Naive thymus-derived CD4-positive, alpha-beta T cell (primary cell): ENCODE data around the gene SPECC1. TPM values are rescaled to one million over a fixed set of nuclear protein-coding genes. Genes with fewer than 3 reads are reported as not detected.

Experiments
- ATAC-seq: fragments of 150-1000 bp; cut with Tn5 transposase; 2 replicates; pipeline ENCODE4 v1.10.0; 2021; ENCODE audit warnings: mild to moderate bottlenecking, moderate library complexity
- CTCF ChIA-PET: fragments of 350-600 bp; sonication (Branson Sonifier 250); formaldehyde crosslinking; loops from one replicate; lab custom pipeline; 2021; ENCODE audit warnings: antibody characterized with exemption; lab: Charles Lee
- POLR2A ChIA-PET: fragments of 350-600 bp; sonication (Branson Sonifier 250); formaldehyde crosslinking; loops from one replicate; lab custom pipeline; 2021; ENCODE audit warnings: antibody characterized with exemption, inconsistent platforms; lab: Charles Lee
- DNase-seq, 9 donors: peaks; one replicate each; pipeline versions ENCODE4 v3.0.0 to v3.0.0-alpha.2; 2020 to 2022; ENCODE audit warnings: mixed read lengths in 1 of 9
- H3K27ac ChIP-seq: one replicate; pipeline ENCODE4 v1.7.0; 2013; ENCODE audit warnings: mild to moderate bottlenecking, low read depth, low read length, moderate library complexity
- H3K27me3 ChIP-seq, 2 donors: one replicate each; pipeline ENCODE4 v1.7.0; 2013; ENCODE audit warnings: low read length in 2 of 2, mild to moderate bottlenecking in 2 of 2, moderate library complexity in 2 of 2; ENCODE audit not compliant: control insufficient read depth in 2 of 2, insufficient read depth in 2 of 2
- H3K36me3 ChIP-seq, 3 experiments: 1 replicate in 2 of 3; 2 replicates in 1 of 3; pipeline ENCODE4 v1.7.0; 2013; ENCODE audit warnings: low read length in 3 of 3, mild to moderate bottlenecking in 3 of 3, moderate library complexity in 1 of 3; ENCODE audit not compliant: insufficient read depth in 3 of 3, control insufficient read depth in 2 of 3
- H3K4me1 ChIP-seq, 2 donors: one replicate each; pipeline ENCODE4 v1.7.0; 2013; ENCODE audit warnings: low read length in 2 of 2, mild to moderate bottlenecking in 2 of 2, moderate library complexity in 1 of 2; ENCODE audit not compliant: control insufficient read depth in 2 of 2, insufficient read depth in 2 of 2
- H3K4me3 ChIP-seq: 2 replicates; pipeline ENCODE4 v1.7.0; 2013; ENCODE audit warnings: mild to moderate bottlenecking, low read length
- H3K9me3 ChIP-seq, 3 experiments: 1 replicate in 2 of 3; 2 replicates in 1 of 3; pipeline ENCODE4 v1.7.0; 2013; ENCODE audit warnings: low read length in 3 of 3; ENCODE audit not compliant: control insufficient read depth in 2 of 3
- H3K27ac Mint-ChIP-seq, 9 donors: one replicate each; pipeline ENCODE4 v1.8.0; 2020 to 2022; ENCODE audit warnings: mixed read lengths in 9 of 9, mild to moderate bottlenecking in 8 of 9, moderate library complexity in 5 of 9, inconsistent platforms in 2 of 9
- H3K27me3 Mint-ChIP-seq, 5 donors: one replicate each; pipeline ENCODE4 v1.8.0; 2021 to 2022; ENCODE audit warnings: mixed read lengths in 5 of 5, mild to moderate bottlenecking in 1 of 5
- H3K36me3 Mint-ChIP-seq, 5 donors: one replicate each; pipeline ENCODE4 v1.8.0; 2020 to 2022; ENCODE audit warnings: mixed read lengths in 5 of 5, mild to moderate bottlenecking in 3 of 5, inconsistent platforms in 1 of 5
- H3K4me1 Mint-ChIP-seq, 7 donors: one replicate each; pipeline ENCODE4 v1.8.0; 2020 to 2022; ENCODE audit warnings: mixed read lengths in 7 of 7, mild to moderate bottlenecking in 3 of 7, inconsistent platforms in 1 of 7
- H3K4me3 Mint-ChIP-seq, 10 donors: one replicate each; pipeline ENCODE4 v1.8.0; 2020 to 2022; ENCODE audit warnings: mild to moderate bottlenecking in 10 of 10, mixed read lengths in 10 of 10, moderate library complexity in 6 of 10, inconsistent platforms in 2 of 10
- H3K9me3 Mint-ChIP-seq, 11 donors: one replicate each; pipeline ENCODE4 v1.8.0; 2020 to 2022; ENCODE audit warnings: mixed read lengths in 11 of 11, mild to moderate bottlenecking in 4 of 11, inconsistent platforms in 1 of 11, moderate library complexity in 1 of 11
- intact Hi-C, 2 donors: fragments of 100-400 bp; cut with micrococcal nuclease; formaldehyde crosslinking; loops; one replicate each; pipeline ENCODE4 v1.15.1; 2023
- polyA plus RNA-seq, 2 donors: library from polyadenylated mRNA; unstranded; fragments of 300-500 nt; fragmentation: Illumina TruSeq; gene quantifications; one replicate each; pipeline ENCODE4 v1.2.3, GENCODE V29; 2021
- total RNA-seq, 6 experiments: library from RNA in 5 of 6; stranded (reverse) in 5 of 6; gene quantifications; 1 replicate in 5 of 6; 2 replicates in 1 of 6; pipeline ENCODE4 v1.2.3 and lab custom pipeline; 2021 to 2026

Gene SPECC1
- total and polyA plus RNA-seq, 7 experiments from 2014 or later, result 1.2 to 37.5 (median 4.7) TPM

DNA sequence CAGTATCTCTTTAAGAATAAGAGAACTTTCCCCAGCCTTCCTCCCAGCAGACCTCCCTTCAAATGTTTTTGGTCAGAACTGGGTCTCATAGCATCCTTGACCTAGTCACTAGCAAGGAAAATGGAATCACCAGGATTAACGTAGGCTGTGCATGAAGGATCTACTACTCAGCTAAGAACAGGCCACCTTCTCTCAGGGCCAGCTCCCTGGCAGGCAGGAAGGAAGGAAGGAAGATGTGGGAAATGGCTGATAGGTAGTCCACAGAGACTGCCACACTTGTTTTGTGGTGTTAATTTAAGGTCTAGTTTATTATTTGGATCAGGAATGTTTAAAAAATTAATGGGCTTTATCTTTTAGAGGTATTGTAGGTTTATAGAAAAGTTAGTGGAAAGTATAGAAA, 136.4 kb downstream of the SPECC1 start:
- intact Hi-C loops, result no loop called here
- H3K27ac ChIP-seq, result no peak overlapping the region
- no peaks in the 10 kb centered on the region for H3K27me3 ChIP-seq
- CTCF ChIA-PET, result no interaction called here
- Mint-ChIP-seq H3K27me3 (peaks cover 0 to 4% (median 0%) of the 10 kb centered on the region in 5 donors), H3K4me3 (no peak overlapping the region), H3K36me3 (no peaks in the 10 kb centered on the region), H3K4me1 (no peaks in the 10 kb centered on the region), H3K9me3 (peaks cover 0 to 2% (median 0%) of the 10 kb centered on the region in 11 donors), H3K27ac (no peak overlapping the region)
- DNase-seq (no peak), ATAC-seq (no peak)
- POLR2A ChIA-PET, result interaction anchor here (0.6 kb wide), 1 partner anchor 679 kb away, joined by 10 read pairs; no protein-coding TSS in a partner anchor
- no peaks in the 10 kb centered on the region for H3K36me3 ChIP-seq
- no peak overlapping the region for H3K4me3 ChIP-seq
- H3K9me3 ChIP-seq, result no peaks in the 10 kb centered on the region
- no peaks in the 10 kb centered on the region for H3K4me1 ChIP-seq

DNA sequence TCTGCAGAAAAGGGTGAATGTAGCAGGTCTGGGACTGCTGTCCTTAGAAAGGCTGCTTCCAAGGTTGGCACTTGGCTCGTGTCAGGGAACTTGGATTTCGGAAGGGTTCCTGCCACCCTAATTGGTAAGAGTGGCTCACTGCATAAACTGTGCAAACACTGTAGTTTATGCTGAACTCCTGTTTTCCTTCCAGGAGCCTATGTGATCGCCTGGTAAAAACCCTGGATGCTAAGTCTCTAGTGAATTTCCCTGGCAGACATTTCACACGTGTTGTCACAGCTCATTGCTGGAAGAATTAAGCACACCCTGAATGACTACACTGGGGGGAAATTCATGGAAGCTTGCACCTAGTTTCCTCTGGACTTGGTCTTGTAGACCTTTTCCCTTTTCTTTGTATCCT, 140.1 kb downstream of the SPECC1 start:
- Mint-ChIP-seq H3K4me1 (no peaks in the 10 kb centered on the region), H3K36me3 (no peaks in the 10 kb centered on the region), H3K4me3 (no peak overlapping the region), H3K27ac (no peak overlapping the region), H3K27me3 (peaks cover 0 to 2% (median 0%) of the 10 kb centered on the region in 5 donors), H3K9me3 (peaks cover 0 to 2% (median 0%) of the 10 kb centered on the region in 11 donors)
- ATAC-seq, result no peak
- Histone ChIP-seq H3K4me3 (no peak overlapping the region), H3K27me3 (no peaks in the 10 kb centered on the region), H3K9me3 (no peaks in the 10 kb centered on the region), H3K36me3 (no peaks in the 10 kb centered on the region), H3K27ac (no peak overlapping the region), H3K4me1 (no peaks in the 10 kb centered on the region)
- POLR2A ChIA-PET, result no interaction called here
- intact Hi-C loops, result no loop called here
- CTCF ChIA-PET, result interaction anchor here (1.1 kb wide), 1 partner anchor 165 kb away, joined by 3 read pairs; no protein-coding TSS in a partner anchor
- no peak for DNase-seq

DNA sequence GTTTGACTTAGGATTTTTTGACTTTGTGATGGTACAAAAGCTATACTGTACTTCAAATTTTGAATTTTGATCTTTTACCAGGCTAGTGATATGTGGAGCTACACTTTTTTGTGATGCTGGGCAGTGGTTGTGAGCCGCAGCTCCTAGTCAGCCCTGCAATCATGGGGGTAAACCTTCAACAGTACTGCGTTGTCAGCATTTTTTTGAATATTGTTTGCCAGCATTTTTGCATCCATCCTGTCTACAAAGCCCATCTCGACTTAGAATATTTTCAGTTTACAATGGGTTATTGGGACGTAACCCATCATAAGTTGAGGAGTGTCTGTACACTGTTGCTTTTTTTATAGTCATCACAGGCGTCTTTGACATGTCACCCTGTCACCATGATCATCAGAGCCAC, 142.0 kb downstream of the SPECC1 start:
- Mint-ChIP-seq H3K27me3 (peaks cover 0 to 3% (median 0%) of the 10 kb centered on the region in 5 donors), H3K4me1 (no peaks in the 10 kb centered on the region), H3K36me3 (no peaks in the 10 kb centered on the region), H3K9me3 (peaks cover 0 to 1% (median 0%) of the 10 kb centered on the region in 11 donors), H3K4me3 (no peak overlapping the region), H3K27ac (peak overlapping the region in 1 of 9 donors; percentile 49)
- ChIA-PET POLR2A (no interaction called here), CTCF (no interaction called here)
- H3K4me3 ChIP-seq, result no peak overlapping the region
- H3K36me3 ChIP-seq, result no peaks in the 10 kb centered on the region
- peaks cover 0 to 10% of the 10 kb centered on the region in 2 donors for H3K4me1 ChIP-seq
- H3K27ac ChIP-seq, result no peak overlapping the region
- no peaks in the 10 kb centered on the region for H3K27me3 ChIP-seq
- DNase-seq (no peak), ATAC-seq (no peak)
- H3K9me3 ChIP-seq, result no peaks in the 10 kb centered on the region
- intact Hi-C loops, result loop anchor here in 1 of 2 donors (10.0 kb wide), 1 partner anchor 1134 kb away; the partner anchor contains the start of gene MAP2K3

GRCh38 chr17:20153231-20153630, 144.1 kb downstream of the SPECC1 start:
- H3K36me3 Mint-ChIP-seq, result no peaks in the 10 kb centered on the region
- H3K27ac Mint-ChIP-seq, result no peak overlapping the region
- ChIA-PET CTCF (no interaction called here), POLR2A (no interaction called here)
- Histone ChIP-seq H3K27ac (no peak overlapping the region), H3K36me3 (no peaks in the 10 kb centered on the region), H3K9me3 (no peaks in the 10 kb centered on the region), H3K4me3 (no peak overlapping the region), H3K4me1 (peaks cover 6 to 15% of the 10 kb centered on the region in 2 donors), H3K27me3 (peaks cover 0 to 2% of the 10 kb centered on the region in 2 donors)
- H3K4me1 Mint-ChIP-seq, result peaks cover 0 to 7% (median 4%) of the 10 kb centered on the region in 7 donors
- DNase-seq (no peak), ATAC-seq (no peak)
- peaks cover 0 to 18% (median 0%) of the 10 kb centered on the region in 5 donors for H3K27me3 Mint-ChIP-seq
- peaks cover 0 to 3% (median 0%) of the 10 kb centered on the region in 11 donors for H3K9me3 Mint-ChIP-seq
- intact Hi-C loops, result loop anchor here in 1 of 2 donors (10.0 kb wide), 1 partner anchor 1132 kb away; the partner anchor contains the start of gene MAP2K3
- H3K4me3 Mint-ChIP-seq, result no peak overlapping the region

GRCh38 chr17:20154286-20155000, 145.3 kb downstream of the SPECC1 start:
- H3K27me3 ChIP-seq, result peaks cover 0 to 2% of the 10 kb centered on the region in 2 donors
- Mint-ChIP-seq H3K27ac (no peak overlapping the region), H3K4me3 (no peak overlapping the region), H3K36me3 (no peaks in the 10 kb centered on the region), H3K9me3 (peaks cover 0 to 3% (median 0%) of the 10 kb centered on the region in 11 donors), H3K27me3 (peaks cover 0 to 21% (median 0%) of the 10 kb centered on the region in 5 donors), H3K4me1 (peaks cover 0 to 7% (median 4%) of the 10 kb centered on the region in 7 donors)
- no peak for DNase-seq
- CTCF ChIA-PET, result no interaction called here
- no peaks in the 10 kb centered on the region for H3K36me3 ChIP-seq
- H3K27ac ChIP-seq, result no peak overlapping the region
- no peaks in the 10 kb centered on the region for H3K9me3 ChIP-seq
- POLR2A ChIA-PET, result no interaction called here
- ATAC-seq, result no peak
- peaks cover 6 to 15% of the 10 kb centered on the region in 2 donors for H3K4me1 ChIP-seq
- no peak overlapping the region for H3K4me3 ChIP-seq
- intact Hi-C loops, result loop anchor here (2.0 to 10.0 kb wide), 4 partner anchors 34 to 1130 kb away; partner anchors contain the start of genes AKAP10 (in 1 of the 2) and MAP2K3 (in 1 of the 2)

GRCh38 chr17:20155258-20156195, 146.4 kb downstream of the SPECC1 start:
- H3K4me1 ChIP-seq, result peaks cover 6 to 15% of the 10 kb centered on the region in 2 donors
- H3K27me3 ChIP-seq, result peaks cover 0 to 2% of the 10 kb centered on the region in 2 donors
- peak overlapping the region; percentile 33 for H3K27ac ChIP-seq
- intact Hi-C loops, result loop anchor here (1.0 to 10.0 kb wide), 8 partner anchors 33 to 1397 kb away; partner anchors contain the start of genes AKAP10 (in 2 of the 2) and MAP2K3 (in 1 of the 2)
- H3K4me3 Mint-ChIP-seq, result no peak overlapping the region
- DNase-seq (peak; percentile 88 to 94 (median 91)), ATAC-seq (peak; percentile 99)
- H3K9me3 Mint-ChIP-seq, result peaks cover 0 to 3% (median 0%) of the 10 kb centered on the region in 11 donors
- peaks cover 0 to 23% (median 0%) of the 10 kb centered on the region in 5 donors for H3K27me3 Mint-ChIP-seq
- POLR2A ChIA-PET, result interaction anchor here (0.9 kb wide), 1 partner anchor 178 kb away, joined by 3 read pairs; the partner anchor contains the start of gene AKAP10
- H3K4me3 ChIP-seq, result peak overlapping the region; percentile 58
- H3K36me3 Mint-ChIP-seq, result no peaks in the 10 kb centered on the region
- no peak overlapping the region for H3K27ac Mint-ChIP-seq
- CTCF ChIA-PET, result no interaction called here
- H3K9me3 ChIP-seq, result no peaks in the 10 kb centered on the region
- peaks cover 0 to 7% (median 4%) of the 10 kb centered on the region in 7 donors for H3K4me1 Mint-ChIP-seq
- no peaks in the 10 kb centered on the region for H3K36me3 ChIP-seq
